NCI-H2171 treated with DMSO at 0.1 percent for 48 hours (cell line): Measurements from ENCODE around the gene KIF7.
"Not testable (repeated sequence)": the region's sequence is repeated elsewhere in the genome, so short reads cannot be mapped to it uniquely, and the experiment has no call there.

ENCODE experiments used
- DNase-seq: peaks from one replicate; lab custom pipeline; 2025; lab: John Stamatoyannopoulos, UW

Gene KIF7

DNA sequence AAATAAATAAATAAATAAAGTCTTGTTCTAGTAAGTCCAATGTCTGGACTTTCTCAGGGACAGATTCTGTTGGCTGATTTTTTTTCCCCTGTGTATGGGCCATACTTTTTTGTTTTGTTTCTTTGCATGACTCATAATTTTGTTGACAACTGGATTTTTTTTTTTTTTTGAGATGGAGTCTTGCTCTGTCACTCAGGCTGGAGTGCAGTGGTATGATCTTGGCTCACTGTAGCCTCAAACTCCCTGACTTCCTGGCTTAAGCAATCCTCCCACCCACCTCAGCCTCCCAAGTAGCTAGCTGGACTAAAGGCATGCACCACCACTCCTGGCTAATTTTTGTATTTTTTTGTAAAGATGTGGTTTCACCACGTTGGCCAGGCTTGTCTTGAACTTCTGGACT lies 41.1 kb downstream of the KIF7 start:
- DNase-seq = no peak

DNA sequence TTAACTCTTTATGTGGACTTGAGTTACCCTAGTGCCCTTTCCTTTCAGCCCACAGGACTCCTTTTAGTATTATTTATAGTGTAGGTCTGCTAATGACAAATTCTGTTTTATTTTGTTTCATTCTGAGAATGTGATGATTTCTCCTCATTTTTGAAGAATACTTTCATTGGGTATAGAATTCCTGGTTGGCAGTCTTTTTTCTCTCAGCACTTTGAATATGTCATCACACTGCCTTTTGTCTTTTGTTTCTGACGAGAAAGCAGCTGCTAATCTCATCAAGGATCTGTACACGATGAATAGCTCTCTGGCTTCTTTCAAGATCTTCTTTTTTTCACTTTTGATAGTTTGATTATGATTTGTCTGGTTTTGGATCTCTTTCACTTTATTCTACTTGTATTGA lies 42.2 kb downstream of the KIF7 start:
- DNase-seq = no peak

DNA sequence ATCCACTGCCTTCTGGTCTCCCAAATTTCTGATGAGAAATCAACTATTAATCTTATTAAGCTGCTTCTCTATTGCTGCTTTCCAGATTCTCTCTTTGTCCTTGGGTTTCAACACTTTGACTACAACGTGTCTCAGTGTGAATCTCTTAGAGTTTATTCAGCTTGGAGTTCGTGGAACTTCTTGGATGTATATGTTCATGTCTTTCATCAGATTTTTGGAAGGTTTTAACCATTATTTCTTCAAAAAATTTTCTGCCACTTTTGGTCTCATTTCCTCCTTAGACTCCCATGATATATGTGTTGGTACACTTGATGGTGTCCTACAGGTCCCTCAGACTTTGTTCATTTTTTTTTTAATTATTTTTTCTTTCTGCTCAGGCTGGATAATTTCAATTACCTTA lies 44.0 kb downstream of the KIF7 start:
- no peak for DNase-seq

DNA sequence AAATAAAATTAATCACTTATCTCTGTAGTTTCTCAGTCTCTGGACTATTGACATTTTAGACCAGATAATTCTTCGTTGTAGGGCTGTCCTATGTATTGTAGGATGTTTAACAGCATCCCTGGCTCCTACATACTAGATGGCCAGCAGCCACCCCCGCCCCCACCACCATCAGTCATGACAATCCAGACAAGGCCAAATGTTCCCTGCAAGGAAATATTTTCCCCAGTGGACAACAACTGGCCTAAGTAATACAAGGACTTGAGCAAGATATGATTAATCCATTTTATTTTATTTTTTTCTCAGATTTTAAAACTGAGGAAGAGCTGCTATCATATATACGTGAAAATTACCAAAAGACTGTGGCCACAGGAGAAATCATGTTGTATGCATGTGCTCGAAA lies 56.2 kb downstream of the KIF7 start:
- DNase-seq = no peak

DNA sequence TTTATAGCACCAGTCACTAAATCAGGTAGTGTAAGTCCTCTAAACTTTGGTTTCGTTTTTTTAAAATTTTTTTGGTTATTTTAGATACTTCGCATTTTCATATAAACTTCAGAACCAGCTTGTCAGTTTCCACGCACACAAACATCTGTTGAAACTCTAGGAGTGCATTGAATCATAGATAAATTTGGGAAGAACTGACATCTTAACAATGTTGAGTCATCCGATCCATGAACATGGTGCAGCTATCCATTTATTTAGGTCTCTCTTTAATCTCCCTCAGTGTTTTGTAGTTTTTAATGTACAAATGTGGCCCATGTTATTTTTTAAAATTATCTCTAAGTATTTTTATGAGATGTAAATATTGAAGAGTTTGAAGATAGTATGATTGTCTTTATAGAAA lies 62.2 kb downstream of the KIF7 start:
- no peak for DNase-seq

DNA sequence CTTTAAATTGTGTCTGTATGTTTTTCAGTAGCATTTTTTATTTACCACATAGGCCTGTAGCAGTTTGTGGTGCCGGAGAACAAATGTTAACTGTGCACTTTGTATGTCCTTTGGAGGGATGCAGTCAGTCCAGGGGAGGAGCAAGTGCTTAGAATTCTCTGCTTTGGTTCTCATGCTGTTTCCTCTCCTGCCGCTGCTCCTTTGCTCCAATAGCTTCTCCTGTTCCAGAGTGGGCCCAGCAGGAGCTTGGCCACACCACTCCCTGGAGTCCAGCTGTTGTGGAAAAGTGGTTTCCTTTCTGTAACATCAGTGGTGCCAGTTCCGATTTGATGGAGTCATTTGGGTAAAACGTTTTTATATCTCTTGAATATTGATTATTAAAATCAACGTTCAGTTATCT lies 63.4 kb downstream of the KIF7 start:
- DNase-seq = no peak

DNA sequence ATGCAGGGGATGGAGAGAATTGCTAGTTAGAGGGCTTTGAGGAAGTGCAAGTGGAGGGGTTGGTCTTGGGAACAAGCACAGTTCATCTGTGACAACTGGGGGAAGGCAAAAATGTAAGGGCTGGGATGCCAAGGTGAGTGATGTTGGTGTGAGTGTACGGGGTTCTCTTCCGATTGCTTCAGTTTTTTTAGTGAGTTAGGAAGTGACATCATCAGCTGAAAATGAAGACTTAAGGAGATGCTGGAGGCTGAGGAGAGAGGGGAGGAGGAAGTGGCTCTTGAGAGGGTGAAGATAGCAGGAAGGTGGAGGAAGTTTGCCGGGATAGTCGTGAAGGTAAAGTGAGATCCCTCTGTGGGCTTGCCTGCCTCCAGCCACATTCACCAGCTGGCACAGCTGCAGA lies 67.3 kb downstream of the KIF7 start:
- DNase-seq = no peak

DNA sequence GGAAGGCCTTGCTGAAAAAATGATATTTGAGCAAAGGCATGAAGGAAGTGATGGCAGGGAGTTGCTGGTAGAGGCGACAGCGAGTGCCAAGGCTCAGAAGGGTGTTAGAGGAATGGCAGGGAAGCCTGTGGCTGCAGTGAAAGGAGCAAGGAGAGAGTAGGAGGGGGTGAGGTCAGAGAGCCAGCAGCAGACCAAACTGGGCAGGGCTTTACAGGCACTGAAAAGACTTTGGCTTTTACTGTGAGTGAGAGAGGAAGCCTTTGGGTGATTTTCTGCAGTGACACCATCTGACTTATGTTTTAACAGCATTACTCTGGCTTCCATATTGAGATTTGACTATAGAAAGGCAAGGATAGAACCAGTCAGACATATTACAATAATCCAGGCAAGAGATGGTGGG lies 68.6 kb downstream of the KIF7 start:
- no peak for DNase-seq

DNA sequence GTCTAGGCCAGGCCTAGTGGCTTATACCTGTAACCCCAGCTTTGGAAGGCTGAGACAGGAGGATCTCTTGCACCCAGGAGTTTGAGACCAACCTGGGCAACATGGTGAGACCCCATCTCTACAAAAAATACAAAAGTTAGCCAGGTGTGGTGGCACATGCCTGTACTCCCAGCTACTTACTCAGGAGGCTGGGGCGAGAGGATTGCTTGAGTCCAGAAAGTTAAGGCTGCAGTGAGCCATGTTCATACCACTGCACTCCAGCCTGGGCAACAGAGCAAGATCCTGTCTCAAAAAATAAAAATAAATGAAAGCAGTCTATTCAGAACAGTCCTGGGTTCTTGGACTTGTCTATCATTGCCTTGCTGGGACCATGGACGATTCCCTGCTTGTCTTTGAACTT lies 74.5 kb downstream of the KIF7 start:
- not testable (repeated sequence) for DNase-seq

DNA sequence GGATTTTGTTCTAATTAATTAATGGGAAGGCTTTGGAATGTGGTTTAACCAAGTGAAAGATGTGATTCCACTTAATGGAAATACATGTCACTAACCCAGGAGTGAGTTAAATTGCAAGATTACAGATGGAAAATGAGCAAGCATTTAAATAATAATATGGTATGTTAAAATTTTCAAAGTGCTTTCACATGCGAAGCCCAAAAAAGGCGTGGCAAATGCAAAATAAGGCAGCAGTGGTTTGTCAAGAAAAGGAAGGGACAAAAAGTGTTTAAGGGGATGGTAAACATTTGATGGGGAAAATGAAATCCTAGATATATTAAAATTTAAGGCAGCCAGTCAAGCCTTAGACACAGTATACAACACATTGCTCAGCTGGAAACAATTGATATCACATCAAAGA lies 77.1 kb downstream of the KIF7 start:
- DNase-seq = no peak
